Endothelial cell (in vitro differentiated cells): ENCODE measurements around the gene NTM. TPM values are rescaled to one million over a fixed set of nuclear protein-coding genes. Genes with fewer than 3 reads are reported as not detected.

ENCODE experiments used
- DNase-seq: peaks from one replicate; pipeline ENCODE4 v3.0.0; 2021; ENCODE audit warnings: low spot score
- H3K27ac Mint-ChIP-seq: one replicate; pipeline ENCODE4 v1.8.0; 2021; ENCODE audit warnings: mixed read lengths, inconsistent platforms; ENCODE audit not compliant: unreplicated experiment
- H3K27me3 Mint-ChIP-seq: one replicate; pipeline ENCODE4 v1.8.0; 2021; ENCODE audit warnings: mild to moderate bottlenecking, moderate library complexity, mixed read lengths, inconsistent platforms; ENCODE audit not compliant: unreplicated experiment
- H3K36me3 Mint-ChIP-seq: one replicate; pipeline ENCODE4 v1.8.0; 2021; ENCODE audit warnings: mild to moderate bottlenecking, low read depth, mixed read lengths, inconsistent platforms; ENCODE audit not compliant: unreplicated experiment
- H3K4me1 Mint-ChIP-seq: one replicate; pipeline ENCODE4 v1.8.0; 2021; ENCODE audit warnings: mild to moderate bottlenecking, mixed read lengths, inconsistent platforms; ENCODE audit not compliant: unreplicated experiment
- H3K4me3 Mint-ChIP-seq: one replicate; pipeline ENCODE4 v1.8.0; 2021; ENCODE audit warnings: mild to moderate bottlenecking, mixed read lengths, inconsistent platforms; ENCODE audit not compliant: unreplicated experiment
- H3K9me3 Mint-ChIP-seq: one replicate; pipeline ENCODE4 v1.8.0; 2021; ENCODE audit warnings: mixed read lengths, inconsistent platforms; ENCODE audit not compliant: unreplicated experiment
- total RNA-seq: library from RNA; stranded (reverse); fragmentation: NEBNext Ultra II Directional; extraction: Animal tissue kit (Norgen Biotek cat#: 25700); gene quantifications from one replicate; pipeline ENCODE4 v1.2.1, GENCODE V29; 2021; ENCODE audit not compliant: unreplicated experiment
- TF ChIP-seq, protein P1 (sequence below): fragments of 200-600 bp; sonication (generic); IDR thresholded peaks from one replicate; pipeline ENCODE4 v1.5.0; 2021; ENCODE audit warnings: antibody characterized with exemption; ENCODE audit not compliant: unreplicated experiment

The NTM gene
- total RNA-seq, 1 donor from 2014 or later = 3.6 TPM

DNA sequence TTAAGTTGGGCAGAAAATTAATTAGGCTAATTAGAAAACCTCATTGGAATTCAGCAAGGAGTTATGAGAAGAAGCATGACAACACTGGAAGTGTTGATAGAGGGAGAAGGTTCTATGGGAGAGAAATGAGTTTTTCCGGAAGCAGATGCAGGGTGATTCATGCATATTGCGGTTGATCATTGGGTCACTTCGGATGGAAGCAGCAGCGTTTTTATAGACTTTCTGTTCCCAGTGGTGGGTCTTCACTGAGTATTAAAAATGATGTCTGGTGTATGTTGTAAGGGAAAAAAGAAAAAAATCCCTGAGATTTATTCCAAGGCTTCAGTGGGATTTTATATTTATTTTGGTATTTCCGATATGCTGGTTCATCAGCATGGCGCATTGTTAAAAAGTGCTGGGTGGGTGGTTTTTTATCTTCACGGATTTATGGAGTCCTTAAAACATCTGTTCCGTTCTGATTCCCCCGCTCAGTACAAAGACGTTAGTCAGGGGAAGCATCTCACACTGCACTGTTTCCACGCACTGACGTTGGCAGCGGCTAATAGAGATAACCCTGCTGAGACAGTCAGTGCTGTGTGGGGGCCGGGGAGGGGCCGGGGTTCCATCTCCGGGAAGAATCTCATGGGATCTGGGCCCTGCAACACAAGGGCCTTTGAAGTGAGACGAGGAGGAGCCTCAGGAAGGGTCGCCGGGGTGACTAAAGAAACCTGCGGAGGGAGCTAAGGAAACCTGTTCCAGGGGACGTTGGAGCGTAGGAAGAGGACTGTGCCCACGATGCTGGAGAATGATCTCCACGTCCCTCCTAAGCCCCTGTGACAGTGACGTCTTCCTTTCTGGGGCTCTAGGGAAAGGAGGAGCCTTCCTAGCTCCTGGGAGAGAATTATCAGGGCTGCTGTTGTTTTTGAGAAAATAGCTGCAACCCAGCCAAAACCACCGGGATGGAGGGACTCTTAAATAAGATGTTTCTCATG lies 390.0 kb downstream of the NTM start:
- Mint-ChIP-seq H3K4me3 (no peak overlapping the region), H3K27ac (no peak overlapping the region), H3K4me1 (peaks cover 3% of the 10 kb centered on the region), H3K9me3 (no peaks in the 10 kb centered on the region), H3K27me3 (no peaks in the 10 kb centered on the region), H3K36me3 (no peaks in the 10 kb centered on the region)
- TF ChIP-seq, protein P1, sequence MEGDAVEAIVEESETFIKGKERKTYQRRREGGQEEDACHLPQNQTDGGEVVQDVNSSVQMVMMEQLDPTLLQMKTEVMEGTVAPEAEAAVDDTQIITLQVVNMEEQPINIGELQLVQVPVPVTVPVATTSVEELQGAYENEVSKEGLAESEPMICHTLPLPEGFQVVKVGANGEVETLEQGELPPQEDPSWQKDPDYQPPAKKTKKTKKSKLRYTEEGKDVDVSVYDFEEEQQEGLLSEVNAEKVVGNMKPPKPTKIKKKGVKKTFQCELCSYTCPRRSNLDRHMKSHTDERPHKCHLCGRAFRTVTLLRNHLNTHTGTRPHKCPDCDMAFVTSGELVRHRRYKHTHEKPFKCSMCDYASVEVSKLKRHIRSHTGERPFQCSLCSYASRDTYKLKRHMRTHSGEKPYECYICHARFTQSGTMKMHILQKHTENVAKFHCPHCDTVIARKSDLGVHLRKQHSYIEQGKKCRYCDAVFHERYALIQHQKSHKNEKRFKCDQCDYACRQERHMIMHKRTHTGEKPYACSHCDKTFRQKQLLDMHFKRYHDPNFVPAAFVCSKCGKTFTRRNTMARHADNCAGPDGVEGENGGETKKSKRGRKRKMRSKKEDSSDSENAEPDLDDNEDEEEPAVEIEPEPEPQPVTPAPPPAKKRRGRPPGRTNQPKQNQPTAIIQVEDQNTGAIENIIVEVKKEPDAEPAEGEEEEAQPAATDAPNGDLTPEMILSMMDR = no peak
- DNase-seq = peak; percentile 38

DNA sequence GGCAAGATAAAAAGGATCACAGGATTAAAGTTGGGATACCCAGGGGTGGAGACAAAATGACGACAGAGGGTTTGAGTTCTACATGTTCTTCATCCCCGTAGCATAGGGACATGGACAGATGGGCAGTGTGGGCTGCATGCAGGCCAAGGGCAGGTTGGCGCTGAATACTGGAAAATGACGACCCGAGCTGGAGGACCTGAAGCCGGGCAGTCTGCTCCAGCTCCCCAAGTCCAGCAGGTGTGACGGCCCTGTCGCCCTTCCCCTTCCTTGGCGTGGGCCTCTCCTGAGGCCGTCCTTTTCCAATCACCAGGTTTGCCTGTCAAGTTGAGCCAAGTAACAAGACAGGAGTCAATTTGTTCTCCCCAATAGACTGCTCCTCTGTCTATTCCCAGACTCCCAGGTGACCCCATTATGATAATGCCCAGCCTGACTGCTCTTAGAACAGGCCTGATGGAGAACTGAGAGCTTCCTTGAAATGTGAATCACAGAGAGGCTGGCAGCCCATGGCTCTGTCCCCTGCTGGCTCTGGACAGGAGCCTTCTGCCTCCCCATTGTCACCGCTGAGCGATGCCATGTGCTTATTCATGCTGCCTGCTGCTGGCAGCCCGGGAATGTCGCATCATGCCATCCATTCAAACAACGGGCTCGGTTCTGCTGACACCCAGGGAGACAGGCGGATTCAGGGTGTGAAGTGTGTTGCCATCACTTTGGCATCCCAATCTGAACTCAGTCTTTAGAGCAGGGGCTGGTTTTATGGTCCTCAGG lies 392.1 kb downstream of the NTM start:
- Mint-ChIP-seq H3K27ac (no peak overlapping the region), H3K36me3 (no peaks in the 10 kb centered on the region), H3K4me3 (no peak overlapping the region), H3K4me1 (peaks cover 3% of the 10 kb centered on the region), H3K9me3 (no peaks in the 10 kb centered on the region), H3K27me3 (no peaks in the 10 kb centered on the region)
- TF ChIP-seq, protein P1 = no peak
- no peak for DNase-seq

DNA sequence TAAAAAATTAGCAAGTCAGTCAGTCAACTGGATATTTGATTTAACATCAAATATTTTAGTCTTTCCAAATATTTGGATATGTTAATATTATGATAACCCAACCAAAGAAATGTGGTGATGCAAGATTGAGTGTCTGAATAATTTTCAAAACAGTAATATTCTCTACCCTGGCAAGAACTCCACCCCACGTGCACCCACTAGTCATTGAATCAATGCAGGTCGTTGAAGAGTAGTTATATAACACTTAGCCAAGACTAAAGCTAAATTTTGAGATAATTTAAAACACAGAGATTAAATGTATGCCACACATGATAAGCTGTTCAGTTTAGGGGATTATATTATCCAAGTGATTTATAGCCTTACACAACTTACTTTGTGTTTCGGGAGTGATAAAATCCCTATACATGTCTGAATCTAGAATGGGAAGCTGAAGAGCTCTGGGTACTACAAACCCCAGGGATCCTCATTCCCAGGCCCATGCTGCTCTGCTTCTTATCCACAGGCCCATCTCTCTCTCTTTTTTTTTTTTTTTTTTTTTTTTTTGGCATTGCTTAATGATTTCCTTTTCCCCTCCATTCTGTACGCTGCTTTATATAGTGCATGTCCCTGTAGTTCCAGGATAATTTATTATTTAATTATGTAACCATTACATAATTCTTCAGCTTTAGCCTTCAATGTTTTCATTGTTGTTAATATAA lies 392.9 kb downstream of the NTM start:
- TF ChIP-seq, protein P1 = no peak
- no peaks in the 10 kb centered on the region for H3K9me3 Mint-ChIP-seq
- DNase-seq = no peak
- H3K27ac Mint-ChIP-seq = no peak overlapping the region
- H3K4me3 Mint-ChIP-seq = no peak overlapping the region
- H3K4me1 Mint-ChIP-seq = peaks cover 3% of the 10 kb centered on the region
- H3K36me3 Mint-ChIP-seq = no peaks in the 10 kb centered on the region
- no peaks in the 10 kb centered on the region for H3K27me3 Mint-ChIP-seq

DNA sequence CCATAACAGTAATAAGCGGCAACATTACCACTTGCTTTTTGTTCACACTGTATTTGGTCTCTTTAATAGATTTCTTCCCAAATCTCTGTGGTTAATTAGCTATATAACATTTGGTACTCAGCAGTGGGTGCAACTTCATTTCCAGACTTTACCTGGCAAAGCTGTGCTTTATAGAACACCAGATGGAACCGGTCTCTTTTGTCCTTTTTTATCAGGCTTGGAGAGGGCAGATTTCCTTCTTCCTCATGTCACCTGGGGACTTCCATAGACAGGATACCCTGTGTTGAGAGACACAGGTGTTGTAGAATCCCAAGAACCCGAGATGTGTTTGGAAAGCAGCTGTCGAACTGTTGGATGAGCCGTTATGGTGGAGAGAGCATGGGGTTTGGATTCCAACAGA lies 393.7 kb downstream of the NTM start:
- H3K4me1 Mint-ChIP-seq = peaks cover 3% of the 10 kb centered on the region

More for the DNA sequence above, 393.7 kb downstream of the NTM start:
- DNase-seq = no peak
- Mint-ChIP-seq H3K27me3 (no peaks in the 10 kb centered on the region), H3K36me3 (no peaks in the 10 kb centered on the region), H3K4me3 (no peak overlapping the region), H3K27ac (no peak overlapping the region), H3K9me3 (no peaks in the 10 kb centered on the region)
- TF ChIP-seq, protein P1 = no peak
